ENCODE data around the gene AGFG2.

DNA sequence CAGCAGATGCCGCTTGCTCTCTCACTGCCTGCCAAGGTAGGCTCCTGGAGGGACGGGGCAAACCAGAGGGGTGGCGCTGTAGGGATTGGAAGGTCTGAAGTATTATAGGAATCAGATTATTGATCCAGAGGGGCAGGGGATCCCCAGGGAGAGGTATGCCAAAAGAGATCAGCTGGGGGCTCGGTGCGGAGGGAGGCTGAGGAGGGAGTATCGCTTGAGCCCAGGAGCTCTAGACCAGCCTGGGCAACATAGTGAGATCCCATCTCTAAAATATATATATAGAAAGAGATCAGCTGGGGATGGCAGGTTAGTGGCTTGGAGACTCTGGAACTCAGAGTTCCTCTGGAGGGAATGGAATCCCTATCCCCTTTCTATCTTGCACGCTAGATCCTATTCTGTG lies 56.2 kb downstream of the AGFG2 start:
- TF ChIP-seq, protein P1, sequence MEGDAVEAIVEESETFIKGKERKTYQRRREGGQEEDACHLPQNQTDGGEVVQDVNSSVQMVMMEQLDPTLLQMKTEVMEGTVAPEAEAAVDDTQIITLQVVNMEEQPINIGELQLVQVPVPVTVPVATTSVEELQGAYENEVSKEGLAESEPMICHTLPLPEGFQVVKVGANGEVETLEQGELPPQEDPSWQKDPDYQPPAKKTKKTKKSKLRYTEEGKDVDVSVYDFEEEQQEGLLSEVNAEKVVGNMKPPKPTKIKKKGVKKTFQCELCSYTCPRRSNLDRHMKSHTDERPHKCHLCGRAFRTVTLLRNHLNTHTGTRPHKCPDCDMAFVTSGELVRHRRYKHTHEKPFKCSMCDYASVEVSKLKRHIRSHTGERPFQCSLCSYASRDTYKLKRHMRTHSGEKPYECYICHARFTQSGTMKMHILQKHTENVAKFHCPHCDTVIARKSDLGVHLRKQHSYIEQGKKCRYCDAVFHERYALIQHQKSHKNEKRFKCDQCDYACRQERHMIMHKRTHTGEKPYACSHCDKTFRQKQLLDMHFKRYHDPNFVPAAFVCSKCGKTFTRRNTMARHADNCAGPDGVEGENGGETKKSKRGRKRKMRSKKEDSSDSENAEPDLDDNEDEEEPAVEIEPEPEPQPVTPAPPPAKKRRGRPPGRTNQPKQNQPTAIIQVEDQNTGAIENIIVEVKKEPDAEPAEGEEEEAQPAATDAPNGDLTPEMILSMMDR (IDR thresholded peaks at IDR 0.05): no peak
- TF ChIP-seq POLR2A (IDR thresholded peaks at IDR 0.05): no peak
